CD4-positive, alpha-beta T cell treated with Interleukin-21 for 1 hour (primary cell): Measurements from ENCODE around the gene CDH13.

Source experiments
- DNase-seq: peaks from one replicate; pipeline ENCODE4 v3.0.0-alpha.2; 2020

Gene CDH13

DNA sequence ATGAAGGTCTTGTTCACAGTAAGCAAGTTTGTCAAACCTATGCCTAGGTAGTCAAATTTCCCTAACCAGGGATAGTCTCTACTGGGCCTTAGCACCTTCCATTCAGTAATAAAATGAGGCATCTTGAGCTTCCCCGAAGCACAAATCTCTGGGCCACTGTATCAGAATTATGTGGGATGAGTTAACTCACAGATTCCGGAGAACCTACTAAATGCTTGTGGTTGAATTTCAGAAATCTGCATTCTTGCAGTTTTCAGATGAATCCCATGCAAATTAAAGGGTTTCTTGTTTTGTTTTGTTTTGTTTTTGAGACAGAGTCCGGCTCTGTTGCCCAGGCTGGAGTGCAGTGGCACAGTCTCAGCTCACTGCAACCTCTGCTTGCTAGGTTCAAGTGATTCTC is 702.2 kb downstream of the CDH13 start:
- no peak for DNase-seq

DNA sequence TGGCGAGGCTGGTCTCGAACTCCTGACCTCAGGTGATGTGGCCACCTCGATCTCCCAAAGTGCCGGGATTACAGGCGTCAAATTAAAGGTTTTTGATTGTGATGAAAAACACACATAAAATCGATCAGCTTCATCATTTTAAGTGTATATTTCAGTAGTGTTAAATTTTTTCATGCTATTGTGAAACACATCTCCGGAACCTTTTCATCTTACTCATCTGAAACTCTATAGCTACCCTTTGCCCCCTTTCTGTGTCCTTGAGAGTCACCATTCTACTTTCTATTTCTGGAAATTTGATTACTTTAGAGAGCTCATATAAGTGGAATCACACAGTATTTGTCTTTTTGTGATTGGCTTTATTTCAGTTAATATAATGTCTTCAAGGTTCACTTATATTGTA is 702.7 kb downstream of the CDH13 start:
- DNase-seq: no peak

DNA sequence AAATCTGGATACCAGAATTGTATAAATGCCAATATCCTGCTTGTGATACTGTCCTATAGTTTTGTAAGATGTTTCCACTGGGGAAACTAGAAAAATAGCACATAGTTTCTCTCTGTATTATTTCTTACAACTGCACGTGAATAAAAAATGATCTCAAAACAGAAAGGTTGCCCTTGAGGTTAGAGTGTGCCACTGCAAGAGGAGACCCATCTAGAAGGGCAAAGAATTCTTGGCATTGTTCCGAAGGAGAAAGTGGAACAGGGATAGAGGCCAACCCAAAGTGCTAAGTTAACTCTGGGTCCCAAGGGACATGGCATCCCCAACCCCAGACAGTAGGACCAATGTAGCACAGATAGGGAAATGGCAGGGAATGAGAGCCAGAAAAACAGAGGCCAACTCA is 703.5 kb downstream of the CDH13 start:
- no peak for DNase-seq

DNA sequence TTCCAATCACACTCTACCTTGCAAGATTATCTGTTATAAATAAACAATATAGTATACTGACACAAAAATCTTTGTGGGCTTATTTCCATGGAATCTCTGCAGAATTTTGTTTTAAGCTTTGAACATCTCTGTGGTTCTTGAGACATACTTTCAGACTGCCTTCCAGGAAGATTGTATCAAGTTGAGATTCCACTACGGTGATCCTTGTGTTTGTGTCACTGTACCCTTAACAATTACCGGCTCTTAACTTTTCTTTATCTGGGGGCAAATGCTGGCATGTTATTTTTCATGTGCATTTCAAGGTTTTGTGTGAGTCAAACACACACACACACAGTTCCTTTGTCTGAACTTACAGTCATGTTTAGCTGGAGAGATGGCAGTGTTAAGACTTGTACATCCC is 708.3 kb downstream of the CDH13 start:
- no peak for DNase-seq

DNA sequence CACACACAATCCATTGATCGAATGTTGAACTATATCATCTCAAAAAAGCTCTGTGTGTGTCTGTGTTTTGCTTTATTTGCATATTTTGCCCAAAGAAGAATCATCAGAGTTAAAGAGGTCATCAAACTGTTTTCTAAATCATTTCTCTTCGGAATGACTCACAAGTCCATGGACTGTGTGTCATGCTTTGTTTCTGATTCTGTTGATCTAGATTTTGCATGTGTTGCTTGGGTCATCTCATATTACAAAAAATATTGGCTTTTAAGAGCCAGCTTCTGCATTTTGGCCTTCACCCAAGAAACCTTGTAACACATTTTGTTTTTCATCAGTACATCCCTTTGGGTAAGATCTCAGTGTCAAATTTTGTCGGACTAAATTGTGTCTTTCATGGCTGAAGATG is 709.8 kb downstream of the CDH13 start:
- no peak for DNase-seq

DNA sequence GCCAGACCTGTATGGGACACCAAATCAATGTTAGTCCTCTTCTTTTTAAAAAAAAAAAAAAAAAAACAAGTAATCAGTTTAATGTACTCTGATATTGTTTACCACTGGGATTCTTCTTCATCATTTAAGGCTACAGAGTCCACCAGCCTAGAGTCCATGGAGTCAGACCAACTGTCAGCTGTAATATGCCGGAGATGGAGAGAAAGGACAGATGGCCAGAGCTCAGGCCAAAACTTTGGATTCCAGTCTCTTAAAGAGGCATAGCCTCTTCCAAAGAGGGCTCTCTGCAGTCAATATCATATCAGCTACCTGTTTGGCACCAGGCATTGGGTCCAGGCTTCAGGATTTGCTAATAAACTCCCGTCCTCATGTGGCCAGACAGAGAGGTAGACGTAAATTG is 711.4 kb downstream of the CDH13 start:
- DNase-seq: no peak

DNA sequence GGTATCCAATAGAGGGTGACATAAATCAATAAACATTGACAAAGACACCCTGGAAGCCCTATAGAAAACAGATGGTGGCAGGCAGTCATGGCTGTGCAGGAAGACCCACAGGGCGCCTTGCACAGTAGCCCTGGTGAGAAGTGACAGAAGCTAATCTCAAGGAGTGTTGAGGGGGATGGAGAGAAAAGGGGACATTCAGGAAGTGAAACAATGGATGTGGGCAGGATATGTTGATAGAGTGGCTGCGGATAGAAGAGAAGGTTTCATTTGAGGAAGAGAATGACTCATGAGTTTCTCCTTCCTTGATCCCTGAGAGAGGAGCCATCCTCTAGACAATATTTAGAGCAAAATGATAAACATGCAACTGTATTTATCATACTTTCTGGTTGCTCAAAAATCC is 712.2 kb downstream of the CDH13 start:
- no peak for DNase-seq

DNA sequence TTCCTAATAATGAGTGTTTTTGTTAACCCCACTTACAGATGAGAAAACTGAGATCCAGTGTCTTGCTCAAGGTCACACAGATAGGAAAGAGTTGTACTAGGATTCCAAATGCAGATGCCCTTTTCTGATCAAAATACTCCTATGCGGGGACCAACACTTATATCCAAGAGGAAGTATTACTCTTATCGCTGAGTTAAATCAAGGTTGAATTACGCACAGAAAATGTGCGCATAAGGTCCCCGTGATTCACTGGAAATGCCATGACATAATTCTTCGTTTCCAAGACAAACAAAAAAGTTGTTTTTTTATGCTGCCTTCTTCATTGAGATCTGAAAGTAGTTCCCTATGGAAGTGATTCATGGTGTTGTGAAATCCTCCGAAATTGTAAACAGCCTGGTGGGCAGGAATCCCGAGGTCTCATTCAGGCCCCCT is 717.2 kb downstream of the CDH13 start:
- no peak for DNase-seq

DNA sequence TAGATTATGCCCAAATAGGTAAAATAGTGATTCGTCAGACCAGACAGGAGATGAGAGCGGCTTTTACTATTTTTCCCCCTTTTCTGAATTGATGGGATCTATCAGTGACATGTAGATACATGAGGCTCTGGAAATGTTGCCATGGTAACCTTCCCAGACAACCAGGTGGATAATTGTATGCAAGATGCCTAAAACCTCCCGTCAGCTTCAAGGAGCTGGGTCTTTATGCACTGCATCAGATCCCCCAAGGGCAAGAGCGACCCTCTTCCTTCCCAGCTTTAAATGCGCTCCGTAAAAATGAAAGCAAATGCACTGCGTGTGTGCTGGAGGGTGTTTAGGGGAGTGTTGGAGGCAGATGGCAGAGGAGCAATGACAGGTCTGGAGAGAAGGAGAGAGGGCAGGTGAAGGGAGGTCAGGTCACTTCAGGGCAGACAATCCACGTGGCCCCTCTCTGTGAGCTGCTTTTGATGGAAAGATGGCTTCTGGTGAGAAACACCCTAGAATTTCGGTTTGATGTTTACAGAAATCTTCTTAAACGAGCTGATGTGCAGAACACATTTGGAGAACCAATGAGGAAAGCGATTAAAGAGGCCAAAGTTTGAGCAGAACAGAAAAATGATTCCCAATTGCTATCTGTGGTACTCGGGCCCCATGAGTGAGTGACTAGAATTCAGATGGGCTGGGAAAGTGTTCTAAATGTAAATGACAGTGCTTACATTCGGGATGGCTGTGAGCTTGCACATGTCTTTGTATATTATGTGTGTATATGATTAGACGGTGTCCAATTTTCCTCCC is 719.3 kb downstream of the CDH13 start:
- no peak for DNase-seq

DNA sequence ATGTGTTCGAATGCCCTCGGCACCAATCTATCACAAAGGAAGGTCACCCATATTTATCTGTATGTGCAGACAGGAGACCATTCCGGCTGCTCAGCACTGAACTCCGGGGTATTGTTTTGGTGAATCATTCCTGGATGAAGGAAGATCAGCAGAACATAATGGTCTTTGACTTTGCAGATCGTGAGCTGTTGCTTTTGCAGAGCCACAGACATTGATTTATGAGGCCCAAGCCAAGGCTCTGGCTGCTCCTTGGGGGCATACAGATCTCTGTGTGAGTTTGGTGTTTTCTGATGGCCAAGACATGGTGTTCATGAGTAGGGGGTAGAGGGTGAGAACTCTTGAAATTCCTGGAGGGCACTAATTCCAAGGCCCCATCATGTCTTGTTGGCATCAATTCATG is 722.2 kb downstream of the CDH13 start:
- no peak for DNase-seq

DNA sequence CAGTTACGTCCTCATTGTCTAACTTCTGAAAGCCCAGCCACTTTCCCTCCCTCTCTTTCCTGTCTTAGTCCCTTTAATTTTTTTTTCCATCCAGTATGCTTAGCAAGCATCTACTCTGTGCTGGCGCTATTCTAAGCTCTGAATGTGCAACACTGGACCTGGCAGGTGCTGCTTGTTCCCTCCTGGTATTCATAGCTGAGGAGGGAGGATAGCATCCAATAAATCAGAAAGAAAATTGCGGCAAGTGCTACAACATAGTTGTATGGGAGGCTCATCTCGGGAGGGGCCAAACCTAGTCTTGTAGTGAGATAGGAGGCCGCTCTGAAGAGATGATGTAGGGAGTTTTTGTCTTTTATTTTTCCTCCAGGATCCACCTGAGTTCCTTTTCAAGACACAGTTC is 723.7 kb downstream of the CDH13 start:
- no peak for DNase-seq

DNA sequence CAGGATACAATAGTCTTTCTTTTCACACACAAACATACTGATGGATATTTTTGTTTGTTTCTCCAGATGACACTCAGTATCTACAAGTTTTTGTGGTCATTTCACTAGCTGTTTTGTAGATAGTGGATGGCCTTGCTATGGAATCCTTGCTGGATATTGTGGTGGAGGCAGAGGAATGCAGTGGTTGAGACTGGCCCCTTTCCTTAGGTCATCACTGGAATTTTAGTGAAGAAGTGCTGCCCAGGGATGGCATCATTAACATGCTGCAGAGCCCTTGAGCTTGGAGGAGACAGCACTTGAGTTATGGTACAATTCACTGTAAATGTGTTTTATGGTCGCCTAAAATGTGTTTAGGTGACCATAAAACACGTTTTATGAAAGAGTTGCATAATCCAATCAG is 725.1 kb downstream of the CDH13 start:
- DNase-seq: no peak

DNA sequence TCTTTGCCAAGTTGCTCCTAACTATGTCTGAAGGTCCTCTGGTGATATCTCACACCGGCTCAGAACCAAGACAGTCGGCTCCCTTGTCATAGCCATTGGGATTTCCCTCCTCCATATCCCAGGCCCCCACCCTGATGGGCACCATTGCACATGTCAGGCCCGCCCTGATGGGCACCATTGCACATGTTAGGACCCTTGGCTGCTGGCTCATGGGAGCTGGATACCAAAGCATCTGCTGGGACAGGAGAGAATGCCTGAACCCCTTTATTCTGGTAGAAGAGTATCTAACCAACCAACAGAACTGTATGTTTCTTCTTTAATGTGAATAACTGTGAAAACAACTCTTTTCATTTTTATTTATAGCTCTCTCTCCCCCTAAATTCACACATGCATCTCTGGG is 726.5 kb downstream of the CDH13 start:
- DNase-seq: no peak

DNA sequence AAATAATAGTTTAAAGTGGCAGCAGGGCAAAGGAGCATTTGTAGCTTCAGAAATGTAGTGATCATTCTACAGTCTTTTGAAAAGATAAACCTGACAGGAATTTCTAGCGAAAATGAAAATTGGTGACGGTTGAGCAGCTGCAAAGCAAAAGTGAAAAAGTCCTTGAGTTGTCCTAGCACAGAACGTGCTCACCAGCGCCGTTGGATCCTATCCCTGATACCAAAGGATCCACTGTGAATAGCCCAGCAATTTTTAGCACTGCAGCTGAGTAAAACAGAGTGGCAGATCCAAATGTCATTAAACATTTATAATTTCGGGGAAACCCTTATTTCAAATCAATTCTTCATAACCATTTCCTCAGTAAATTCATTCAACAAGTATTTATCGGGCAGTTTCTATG is 727.2 kb downstream of the CDH13 start:
- no peak for DNase-seq

DNA sequence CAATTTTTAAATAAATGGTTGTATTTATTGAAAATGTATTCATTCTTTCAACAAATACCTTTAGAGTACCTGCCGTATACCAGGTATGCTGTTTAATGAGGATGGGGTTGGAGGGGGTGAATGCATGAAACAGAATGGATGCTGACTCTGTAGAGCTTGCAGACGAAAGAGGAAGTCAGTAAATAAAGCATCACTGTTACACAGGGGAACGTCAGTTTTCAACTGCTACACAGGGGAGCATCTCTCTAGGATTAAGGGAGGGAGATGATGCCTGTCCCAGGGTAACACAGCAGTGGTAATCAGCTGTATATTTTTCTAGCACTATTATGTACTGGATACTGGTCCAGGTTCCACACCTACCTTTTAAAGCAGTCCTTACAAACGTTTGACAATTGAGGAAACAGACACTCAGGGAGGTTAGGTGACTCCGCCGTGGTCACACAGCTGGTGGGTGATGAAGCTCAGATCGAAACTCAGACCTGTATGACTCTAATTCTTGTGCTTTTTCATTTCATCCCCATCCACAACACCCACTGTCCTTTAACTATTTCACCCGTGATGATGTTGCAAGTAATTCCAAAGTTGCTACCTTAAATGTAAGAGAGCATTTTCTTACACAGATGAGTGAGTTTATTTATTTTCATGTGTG is 728.9 kb downstream of the CDH13 start:
- DNase-seq: no peak

DNA sequence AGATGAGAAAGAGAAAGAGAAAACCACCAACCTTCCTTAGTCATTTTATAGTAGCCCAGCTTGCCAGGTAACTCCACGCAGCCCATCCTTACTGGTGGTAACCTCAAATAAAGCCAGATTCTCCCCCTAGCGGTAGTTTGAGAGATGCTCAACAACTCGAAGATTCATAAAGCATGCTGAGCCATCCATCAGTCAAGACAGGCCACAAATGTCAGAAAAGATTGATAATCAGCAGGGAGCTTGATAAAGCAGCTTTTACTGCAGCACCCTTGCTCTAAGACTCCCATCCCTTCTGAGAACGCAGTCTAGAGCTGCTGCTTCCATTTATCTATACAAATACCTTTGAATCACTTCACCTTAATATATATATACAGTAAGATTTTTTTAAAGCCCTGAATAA is 729.5 kb downstream of the CDH13 start:
- DNase-seq: peak; percentile 0

DNA sequence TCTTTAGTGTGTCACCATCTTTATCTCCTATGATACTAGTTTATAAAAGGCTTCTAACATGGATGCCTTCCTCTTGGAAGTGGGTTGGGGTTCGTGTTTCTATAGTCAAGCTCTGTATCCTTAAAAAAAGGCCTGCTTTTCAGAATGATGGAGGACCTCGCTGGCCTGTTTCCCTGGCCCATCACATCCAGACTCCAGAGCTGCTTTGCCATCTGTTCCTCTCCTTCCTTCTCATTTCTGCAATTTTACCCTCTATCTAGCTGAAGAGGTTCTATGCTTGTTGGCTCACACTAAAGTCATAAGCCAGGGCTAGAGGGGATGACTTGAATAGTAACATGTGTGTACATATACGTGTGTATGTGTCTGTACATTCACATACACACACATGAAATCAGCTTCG is 730.2 kb downstream of the CDH13 start:
- no peak for DNase-seq

DNA sequence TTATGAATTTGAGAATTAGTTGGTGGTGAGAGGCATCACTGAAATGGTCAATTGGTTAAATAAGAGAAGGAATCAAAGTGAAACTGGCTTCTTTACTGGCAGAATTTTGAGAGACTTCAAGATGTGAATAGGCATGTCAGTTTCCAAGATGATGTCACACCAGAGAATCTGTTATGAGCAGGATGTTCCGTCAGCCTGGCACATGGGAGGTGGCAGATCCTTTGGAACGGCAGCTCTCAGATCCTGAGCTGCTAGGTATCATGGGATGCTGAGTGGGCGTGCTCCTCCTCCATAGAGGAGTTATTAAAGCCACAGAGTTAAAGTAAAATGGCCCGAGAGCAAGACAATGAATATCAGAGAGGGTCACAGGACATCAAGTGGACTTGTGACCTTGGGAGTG is 736.8 kb downstream of the CDH13 start:
- no peak for DNase-seq

DNA sequence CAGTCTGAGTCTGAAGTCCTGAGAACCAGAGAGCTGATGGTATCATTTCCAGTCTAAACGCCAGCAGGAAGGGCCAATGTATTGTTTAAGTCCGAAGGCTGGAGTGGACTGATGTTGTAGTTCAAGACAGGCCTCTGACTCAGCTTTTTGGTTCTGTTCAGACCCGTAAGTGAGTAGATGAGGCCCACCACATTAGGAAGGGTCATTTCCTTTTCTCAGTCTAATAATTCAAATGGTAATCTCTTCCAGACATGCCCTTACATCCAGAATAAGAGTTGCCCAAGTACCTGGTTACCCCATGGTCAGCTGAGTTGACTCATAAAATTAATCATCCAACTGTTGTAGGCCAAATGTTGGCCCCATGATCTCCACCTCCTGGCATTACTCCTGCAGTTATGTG is 738.4 kb downstream of the CDH13 start:
- DNase-seq: no peak

DNA sequence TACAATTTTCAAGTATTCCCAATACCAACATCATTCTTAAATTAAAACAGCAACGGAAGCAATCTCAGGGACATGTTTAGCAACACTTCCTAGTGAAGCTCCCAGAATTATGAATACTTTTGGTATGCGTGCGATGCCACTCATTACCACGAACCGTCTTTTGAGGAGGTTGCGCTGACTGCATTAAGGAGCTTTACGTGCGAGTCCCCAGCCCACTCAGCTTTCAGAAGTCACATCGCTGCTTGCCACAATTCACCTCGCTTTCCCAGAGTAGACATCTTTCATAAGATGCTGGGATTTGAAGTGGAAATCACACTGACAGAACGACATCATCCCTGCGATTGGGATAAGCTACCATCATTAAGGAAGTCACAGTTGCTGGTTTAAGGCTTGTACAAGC is 739.5 kb downstream of the CDH13 start:
- DNase-seq: no peak

DNA sequence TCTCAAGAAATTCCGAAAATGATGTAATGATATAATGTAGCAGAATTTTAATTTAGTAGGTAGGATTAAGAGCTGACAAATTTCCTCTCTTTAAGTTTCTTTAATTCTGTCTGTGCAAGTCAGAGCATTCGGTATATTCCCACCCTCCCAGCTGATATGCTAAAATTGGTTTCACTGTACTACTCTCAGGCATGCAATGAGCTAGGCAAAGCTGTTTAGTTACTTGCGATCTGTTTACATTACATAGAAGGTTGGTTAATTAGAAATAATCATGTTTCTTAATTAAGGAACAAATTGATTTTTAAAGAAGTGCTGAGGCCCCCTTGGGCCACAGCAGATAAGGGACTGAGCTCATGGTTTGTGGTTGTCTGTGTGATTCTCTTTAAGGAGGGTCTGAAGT is 748.2 kb downstream of the CDH13 start:
- no peak for DNase-seq

DNA sequence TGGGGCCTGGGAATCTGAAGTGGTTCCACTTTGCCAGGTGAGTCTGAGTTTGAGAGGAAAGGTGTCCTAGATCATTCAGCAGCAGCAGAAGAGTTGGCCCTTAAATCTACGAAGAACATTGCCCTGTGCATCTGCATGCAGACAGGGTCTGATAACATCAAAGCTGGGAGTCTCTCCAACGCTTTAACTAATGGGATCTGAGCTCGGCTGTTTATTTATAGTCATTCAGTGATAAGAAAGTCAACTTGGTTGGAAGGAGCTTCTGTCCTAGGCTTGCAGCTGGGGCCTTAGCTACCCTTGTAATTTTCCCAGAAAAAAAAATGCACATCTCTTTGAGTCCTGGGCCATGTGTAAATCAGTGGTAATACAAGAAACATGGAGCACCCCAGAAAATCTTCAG is 763.0 kb downstream of the CDH13 start:
- DNase-seq: no peak

DNA sequence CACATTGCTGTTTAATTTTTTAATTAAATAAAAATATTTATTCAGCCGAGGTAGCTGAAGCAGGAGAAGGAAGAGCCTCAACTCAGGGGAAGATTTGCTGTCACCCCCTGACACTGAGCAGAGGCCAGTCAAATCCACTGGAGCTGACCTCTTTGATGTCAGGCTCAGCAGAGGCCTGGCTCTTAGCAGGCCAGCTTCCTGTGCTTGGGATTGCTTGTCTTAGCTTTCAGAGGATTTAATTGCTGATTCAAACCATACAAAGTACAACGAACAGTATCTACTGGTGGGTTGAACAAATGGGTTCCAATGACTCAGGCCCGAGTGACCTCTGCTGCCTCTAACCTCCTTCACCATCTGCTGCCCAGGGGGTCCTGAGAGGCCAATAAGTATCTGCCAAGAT is 764.0 kb downstream of the CDH13 start:
- no peak for DNase-seq

DNA sequence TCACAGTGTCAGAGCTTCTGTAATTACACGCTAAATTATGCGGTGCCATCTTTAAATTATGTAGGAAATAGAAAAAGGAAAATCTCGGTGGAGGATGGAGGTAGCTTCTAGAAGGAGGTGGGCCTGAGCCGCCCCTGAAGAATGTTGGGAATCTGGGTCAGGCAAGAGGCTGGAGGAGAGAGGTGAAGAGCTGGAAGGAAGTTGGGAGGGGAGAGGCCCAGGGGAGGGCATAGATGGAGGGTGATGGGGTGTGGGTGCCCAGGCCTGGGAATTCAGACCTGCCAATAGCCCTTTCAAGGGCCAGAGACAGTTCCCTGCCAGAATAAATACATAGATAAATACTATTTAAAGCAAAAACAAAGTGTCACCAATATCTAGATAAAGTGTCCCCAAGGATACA is 766.0 kb downstream of the CDH13 start:
- no peak for DNase-seq
